GM12878 (cell line): ENCODE measurements around the gene RETREG3. TPM values are rescaled to one million over a fixed set of nuclear protein-coding genes. Genes with fewer than 3 reads are reported as not detected.

ENCODE experiments used
- ATAC-seq: fragments of 200-7000 bp; cut with Tn5 transposase; 3 replicates; pipeline ENCODE4 v1.9.1; 2020; ENCODE audit warnings: mild to moderate bottlenecking, moderate library complexity
- BruUV-seq: library from RNA; stranded (reverse); fragments of 400-500 nt; replicated peaks from 2 replicates; lab custom pipeline; 2021; lab: Mats Ljungman, UMichigan
- CTCF ChIA-PET: fragments of 300-600 bp; sonication (Branson Sonifier 250); formaldehyde crosslinking; extraction: SDS; loops from one replicate; lab custom pipeline; 2021; ENCODE audit warnings: inconsistent platforms; lab: Yijun Ruan, JAX
- POLR2A ChIA-PET: fragments of 350-600 bp; formaldehyde crosslinking; extraction: SDS; loops from one replicate; lab custom pipeline; 2021; ENCODE audit warnings: inconsistent platforms; lab: Charles Lee
- RAD21 ChIA-PET: fragments of 300-600 bp; sonication (Branson Sonifier 250); formaldehyde crosslinking; loops from one replicate; lab custom pipeline; 2023; ENCODE audit warnings: antibody characterized with exemption; ENCODE audit not compliant: unreplicated experiment; lab: Charles Lee
- SMC1A ChIA-PET: fragments of 300-600 bp; sonication (Branson Sonifier 250); formaldehyde crosslinking; loops from one replicate; lab custom pipeline; 2023; ENCODE audit not compliant: unreplicated experiment, uncharacterized antibody; lab: Charles Lee
- DNase-seq: peaks from one replicate; pipeline ENCODE4 v3.0.0-alpha.2; 2011; ENCODE audit warnings: low read depth, low spot score
- FAIRE-seq: peaks from 3 replicates; lab custom pipeline; 2011; peaks lifted over from hg19 to GRCh38; lab: Jason Lieb, UNC
- H2AFZ ChIP-seq: 2 replicates; pipeline ENCODE4 v1.6.0; 2011; ENCODE audit warnings: low read depth, low read length, control low read depth; ENCODE audit not compliant: control insufficient read depth
- H3K27ac ChIP-seq: 2 replicates; pipeline ENCODE4 v1.5.1; 2011; ENCODE audit warnings: control low read depth; ENCODE audit not compliant: control insufficient read depth, insufficient read depth
- H3K27me3 ChIP-seq, 2 experiments: replicated peaks in 1 of 2; 2 replicates each; pipeline versions ENCODE4 v1.6.0 to v1.6.1; 2011; ENCODE audit warnings: low read length in 1 of 2; ENCODE audit not compliant: control insufficient read depth in 2 of 2, insufficient read depth in 2 of 2
- H3K36me3 ChIP-seq, 2 experiments: 2 replicates each; pipeline ENCODE4 v1.5.1; 2011; ENCODE audit warnings: low read length in 1 of 2; ENCODE audit not compliant: control insufficient read depth in 2 of 2, insufficient read depth in 2 of 2
- H3K4me1 ChIP-seq: 2 replicates; pipeline ENCODE4 v1.6.1; 2011; ENCODE audit warnings: mild to moderate bottlenecking, low read length, moderate library complexity, mixed read lengths; ENCODE audit not compliant: control insufficient read depth, insufficient read depth
- H3K4me2 ChIP-seq: 2 replicates; pipeline ENCODE4 v1.6.0; 2011; ENCODE audit warnings: control low read depth; ENCODE audit not compliant: control insufficient read depth, insufficient read depth
- H3K4me3 ChIP-seq: fragments of 200-600 bp; sonication (generic); 2 replicates; pipeline ENCODE4 v1.5.1; 2016
- H3K79me2 ChIP-seq: 2 replicates; pipeline ENCODE4 v1.6.0; 2011; ENCODE audit warnings: low read length; ENCODE audit not compliant: control insufficient read depth, insufficient read depth
- H3K9ac ChIP-seq: 2 replicates; pipeline ENCODE4 v1.8.0; 2011; ENCODE audit warnings: low read length, control low read depth, mixed read lengths; ENCODE audit not compliant: control insufficient read depth, insufficient read depth
- H3K9me3 ChIP-seq: replicated peaks from 3 replicates; pipeline ENCODE4 v1.5.1; 2011; ENCODE audit warnings: mild to moderate bottlenecking, low read length; ENCODE audit not compliant: control insufficient read depth, insufficient read depth
- H4K20me1 ChIP-seq: 2 replicates; pipeline ENCODE4 v1.6.0; 2011; ENCODE audit not compliant: control insufficient read depth, insufficient read depth
- DPF2 ChIP-seq: fragments of 450-650 bp; IDR thresholded peaks from 2 replicates; pipeline ENCODE4 v1.6.1; 2017; ENCODE audit warnings: mild to moderate bottlenecking
- FOXM1 ChIP-seq: IDR thresholded peaks from 2 replicates; pipeline ENCODE4 v1.6.1; 2012; ENCODE audit warnings: low read depth, mild to moderate bottlenecking, inconsistent platforms, low read length, moderate library complexity
- LARP7 ChIP-seq: fragments of 450-650 bp; IDR thresholded peaks from 2 replicates; pipeline ENCODE4 v1.6.1; 2017; ENCODE audit warnings: mild to moderate bottlenecking
- MYC ChIP-seq: IDR thresholded peaks from 2 replicates; pipeline ENCODE4 v1.6.1; 2011; ENCODE audit warnings: mild to moderate bottlenecking, low read length, moderate library complexity, inconsistent platforms; ENCODE audit not compliant: insufficient read depth, insufficient replicate concordance, insufficient read length, severe bottlenecking
- NFXL1 ChIP-seq: fragments of 450-650 bp; IDR thresholded peaks from 2 replicates; pipeline ENCODE4 v1.6.1; 2017; ENCODE audit warnings: antibody characterized with exemption, mild to moderate bottlenecking, borderline replicate concordance
- POLR2AphosphoS5 ChIP-seq: IDR thresholded peaks from 2 replicates; pipeline ENCODE4 v1.6.1; 2011; ENCODE audit warnings: mild to moderate bottlenecking, low read length, inconsistent platforms
- PRDM15 ChIP-seq: fragments of 450-650 bp; formaldehyde crosslinking; IDR thresholded peaks from 2 replicates; pipeline ENCODE4 v1.4.0; 2020; ENCODE audit warnings: mild to moderate bottlenecking, moderate library complexity
- SIX5 ChIP-seq: IDR thresholded peaks from 2 replicates; pipeline ENCODE4 v1.6.1; 2011; ENCODE audit warnings: mild to moderate bottlenecking, low read depth, low read length, moderate library complexity; ENCODE audit not compliant: severe bottlenecking
- TARDBP ChIP-seq: IDR thresholded peaks from 2 replicates; pipeline ENCODE4 v1.6.1; 2016; ENCODE audit warnings: borderline replicate concordance
- TCF12 ChIP-seq: IDR thresholded peaks from 2 replicates; pipeline ENCODE4 v1.6.1; 2011; ENCODE audit warnings: low read depth, mild to moderate bottlenecking, low read length
- ZBED1 ChIP-seq: IDR thresholded peaks from 2 replicates; pipeline ENCODE4 v1.6.1; 2016; ENCODE audit warnings: borderline replicate concordance
- ZNF384 ChIP-seq: IDR thresholded peaks from 2 replicates; pipeline ENCODE4 v1.6.1; 2012; ENCODE audit warnings: low read depth, mild to moderate bottlenecking, low read length, improper control_type of control experiment, borderline replicate concordance
- WGBS: methylation state at CpG from one replicate; pipeline ENCODE4 v1.1.6; 2016; ENCODE audit warnings: low lambda C conversion rate; ENCODE audit not compliant: insufficient replicate concordance, insufficient coverage; ENCODE audit errors: missing lambda C conversion rate; 5-methylcytosine and 5-hydroxymethylcytosine counted together
- in situ Hi-C: fragments of 300-500 bp; cut with MboI; formaldehyde crosslinking; loops from 9 replicates; pipeline ENCODE4 v1.14.3; 2018; ENCODE audit warnings: mixed read lengths
- intact Hi-C: fragments of 100-400 bp; cut with micrococcal nuclease; formaldehyde crosslinking; loops from one replicate; pipeline ENCODE4 v1.14.2; 2022; ENCODE audit not compliant: unreplicated experiment
- polyA plus RNA-seq, 11 experiments: library from polyadenylated mRNA; depleted of rRNA in 4 of 11; unstranded in 6 of 11; stranded (reverse) in 5 of 11; fragments of >200 nt; fragmentation: Nextera tagmentation in 4 of 11; fragmentation: Illumina TruSeq in 1 of 11; extraction: Ambion mirVana in 4 of 11; extraction: Trizol in 1 of 11; gene quantifications; 1 replicate in 1 of 11; 2 replicates in 10 of 11; pipeline versions ENCODE4 v1.2.1 to v1.2.3, GENCODE V29; 2011 to 2016; ENCODE audit warnings: inconsistent platforms in 2 of 11, missing spikeins in 2 of 11, low read depth in 1 of 11
- total RNA-seq, 4 experiments: library from RNA; depleted of rRNA in 3 of 4; stranded (reverse); fragments of >200 nt in 3 of 4; fragmentation: Illumina TruSeq in 1 of 4; extraction: Trizol in 1 of 4; gene quantifications; 2 replicates each; pipeline versions ENCODE4 v1.2.1 to v1.2.3, GENCODE V29; 2013 to 2021
- TF ChIP-seq, protein P1 (sequence below): fragments of 450-650 bp; IDR thresholded peaks from 2 replicates; pipeline ENCODE4 v1.6.1; 2017; ENCODE audit warnings: mild to moderate bottlenecking, moderate library complexity

RETREG3 gene
- total and polyA plus RNA-seq, 10 of the 15 experiments (the other 5 are each of a cell fraction or from before 2014, with no cell fraction given), result 7.0 to 50.6 (median 27.3) TPM

- TF ChIP-seq FOXM1 (peak; percentile 81), DPF2 (peak; percentile 94), POLR2AphosphoS5 (no peak), MYC (no peak)
Observed at GRCh38 chr17:42618442-42619150, 9.4 kb upstream of the RETREG3 start (continued).

GRCh38 chr17:42617956-42618431 is 8.8 kb upstream of the RETREG3 start:
- peaks cover 33% of the 10 kb centered on the region for H3K4me1 ChIP-seq
- ATAC-seq, result peak; percentile 58
- peak overlapping the region; percentile 58 for H3K4me3 ChIP-seq
- no peaks in the 10 kb centered on the region for H3K9me3 ChIP-seq
- 29% methylated on average over 4 of the region's 4 CpGs for WGBS
- POLR2A ChIA-PET, result interaction anchor here (0.6 to 4.9 kb wide), 14 partner anchors 10 to 141 kb away, joined by 3 to 93 read pairs (median 10); partner anchors contain the start of genes CCR10, PLEKHH3, PSMC3IP and RETREG3
- H3K9ac ChIP-seq, result peak overlapping the region; percentile 65
- peak overlapping the region; percentile 91 for H3K27ac ChIP-seq
- H3K4me2 ChIP-seq, result peak overlapping the region; percentile 96
- in situ Hi-C loops, result loop anchor here (25.0 kb wide), 1 partner anchor 594 kb away; the partner anchor contains the start of gene TMEM106A
- FAIRE-seq, result peak; percentile 78
- no peaks in the 10 kb centered on the region for H3K27me3 ChIP-seq
- RAD21 ChIA-PET, result interaction anchor here (0.9 to 6.2 kb wide), 16 partner anchors 9 to 206 kb away, joined by 3 to 55 read pairs (median 12); partner anchors contain the start of genes BECN1, PLEKHH3, PSMC3IP and RAMP2
- SMC1A ChIA-PET, result interaction anchor here (1.0 to 7.7 kb wide), 17 partner anchors 10 to 190 kb away, joined by 3 to 96 read pairs (median 6); partner anchors contain the start of genes CCR10, PLEKHH3, PSMC3IP and RETREG3
- TSS peak; percentile 64 for BruUV-seq
- intact Hi-C loops, result loop anchor here (1.0 to 2.0 kb wide), 3 partner anchors 38 to 61 kb away; no protein-coding TSS in a partner anchor
- CTCF ChIA-PET, result interaction anchor here (0.9 to 8.5 kb wide), 14 partner anchors 9 to 206 kb away, joined by 3 to 134 read pairs (median 6); partner anchors contain the start of genes BECN1, CCR10, PLEKHH3 and PSMC3IP
- H3K79me2 ChIP-seq, result no peaks in the 10 kb centered on the region; the same call in 1 of the 2 replicates
- H4K20me1 ChIP-seq, result no peaks in the 10 kb centered on the region
- peak; percentile 47 for DNase-seq
- peak overlapping the region; percentile 52 for H2AFZ ChIP-seq
- H3K36me3 ChIP-seq, result peaks cover 7 to 10% of the 10 kb centered on the region in 2 experiments
- TF ChIP-seq TCF12 (peak; percentile 53; the same call in 1 of the 2 replicates), ZBED1 (no peak), ZNF384 (no peak), TARDBP (no peak), SIX5 (no peak), LARP7 (peak; percentile 20; the same call in 1 of the 2 replicates), NFXL1 (no peak), PRDM15 (no peak), FOXM1 (no peak)
- TF ChIP-seq, protein P1, sequence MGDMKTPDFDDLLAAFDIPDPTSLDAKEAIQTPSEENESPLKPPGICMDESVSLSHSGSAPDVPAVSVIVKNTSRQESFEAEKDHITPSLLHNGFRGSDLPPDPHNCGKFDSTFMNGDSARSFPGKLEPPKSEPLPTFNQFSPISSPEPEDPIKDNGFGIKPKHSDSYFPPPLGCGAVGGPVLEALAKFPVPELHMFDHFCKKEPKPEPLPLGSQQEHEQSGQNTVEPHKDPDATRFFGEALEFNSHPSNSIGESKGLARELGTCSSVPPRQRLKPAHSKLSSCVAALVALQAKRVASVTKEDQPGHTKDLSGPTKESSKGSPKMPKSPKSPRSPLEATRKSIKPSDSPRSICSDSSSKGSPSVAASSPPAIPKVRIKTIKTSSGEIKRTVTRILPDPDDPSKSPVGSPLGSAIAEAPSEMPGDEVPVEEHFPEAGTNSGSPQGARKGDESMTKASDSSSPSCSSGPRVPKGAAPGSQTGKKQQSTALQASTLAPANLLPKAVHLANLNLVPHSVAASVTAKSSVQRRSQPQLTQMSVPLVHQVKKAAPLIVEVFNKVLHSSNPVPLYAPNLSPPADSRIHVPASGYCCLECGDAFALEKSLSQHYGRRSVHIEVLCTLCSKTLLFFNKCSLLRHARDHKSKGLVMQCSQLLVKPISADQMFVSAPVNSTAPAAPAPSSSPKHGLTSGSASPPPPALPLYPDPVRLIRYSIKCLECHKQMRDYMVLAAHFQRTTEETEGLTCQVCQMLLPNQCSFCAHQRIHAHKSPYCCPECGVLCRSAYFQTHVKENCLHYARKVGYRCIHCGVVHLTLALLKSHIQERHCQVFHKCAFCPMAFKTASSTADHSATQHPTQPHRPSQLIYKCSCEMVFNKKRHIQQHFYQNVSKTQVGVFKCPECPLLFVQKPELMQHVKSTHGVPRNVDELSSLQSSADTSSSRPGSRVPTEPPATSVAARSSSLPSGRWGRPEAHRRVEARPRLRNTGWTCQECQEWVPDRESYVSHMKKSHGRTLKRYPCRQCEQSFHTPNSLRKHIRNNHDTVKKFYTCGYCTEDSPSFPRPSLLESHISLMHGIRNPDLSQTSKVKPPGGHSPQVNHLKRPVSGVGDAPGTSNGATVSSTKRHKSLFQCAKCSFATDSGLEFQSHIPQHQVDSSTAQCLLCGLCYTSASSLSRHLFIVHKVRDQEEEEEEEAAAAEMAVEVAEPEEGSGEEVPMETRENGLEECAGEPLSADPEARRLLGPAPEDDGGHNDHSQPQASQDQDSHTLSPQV, result no peak
